NB4 (cell line): ENCODE results near the gene HLA-B.

ENCODE experiments used
- POLR2A ChIP-seq: IDR thresholded peaks from 2 replicates; pipeline ENCODE4 v1.6.1; 2011; ENCODE audit warnings: mild to moderate bottlenecking; ENCODE audit not compliant: insufficient read length; ENCODE audit errors: extremely low read depth
- TF ChIP-seq, protein P1 (sequence below): IDR thresholded peaks from one replicate; pipeline ENCODE4 v1.5.1; 2012; ENCODE audit warnings: low read depth, low read length

DNA sequence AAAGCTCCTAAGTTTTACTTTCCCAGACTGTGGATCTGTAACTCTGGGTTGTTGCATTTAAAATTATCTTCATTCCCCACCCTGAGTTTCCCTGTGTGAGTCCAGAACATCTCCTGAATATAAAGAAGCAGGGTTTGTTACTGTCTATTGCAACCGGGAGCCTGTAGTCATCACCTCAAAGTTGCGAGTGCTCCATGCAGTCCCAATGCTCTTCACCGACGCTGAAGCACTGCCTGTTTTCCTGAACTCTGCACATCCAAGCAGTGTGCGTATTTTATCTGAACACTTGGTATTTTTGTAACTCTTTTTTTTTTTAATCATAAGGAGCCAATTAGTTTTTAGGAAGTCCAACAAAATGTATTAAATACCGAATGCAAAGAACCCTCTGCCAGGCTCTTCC, 907 bp upstream of the HLA-B start:
- TF ChIP-seq, protein P1, sequence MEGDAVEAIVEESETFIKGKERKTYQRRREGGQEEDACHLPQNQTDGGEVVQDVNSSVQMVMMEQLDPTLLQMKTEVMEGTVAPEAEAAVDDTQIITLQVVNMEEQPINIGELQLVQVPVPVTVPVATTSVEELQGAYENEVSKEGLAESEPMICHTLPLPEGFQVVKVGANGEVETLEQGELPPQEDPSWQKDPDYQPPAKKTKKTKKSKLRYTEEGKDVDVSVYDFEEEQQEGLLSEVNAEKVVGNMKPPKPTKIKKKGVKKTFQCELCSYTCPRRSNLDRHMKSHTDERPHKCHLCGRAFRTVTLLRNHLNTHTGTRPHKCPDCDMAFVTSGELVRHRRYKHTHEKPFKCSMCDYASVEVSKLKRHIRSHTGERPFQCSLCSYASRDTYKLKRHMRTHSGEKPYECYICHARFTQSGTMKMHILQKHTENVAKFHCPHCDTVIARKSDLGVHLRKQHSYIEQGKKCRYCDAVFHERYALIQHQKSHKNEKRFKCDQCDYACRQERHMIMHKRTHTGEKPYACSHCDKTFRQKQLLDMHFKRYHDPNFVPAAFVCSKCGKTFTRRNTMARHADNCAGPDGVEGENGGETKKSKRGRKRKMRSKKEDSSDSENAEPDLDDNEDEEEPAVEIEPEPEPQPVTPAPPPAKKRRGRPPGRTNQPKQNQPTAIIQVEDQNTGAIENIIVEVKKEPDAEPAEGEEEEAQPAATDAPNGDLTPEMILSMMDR: no peak
- no peak for TF ChIP-seq POLR2A
